HepG2 (cell line): ENCODE measurements around the gene ZNF500. TPM values are rescaled to one million over a fixed set of nuclear protein-coding genes. Genes with fewer than 3 reads are reported as not detected.
A peak's percentile ranks its signal among the peaks of the same experiment; 100 is the strongest.

Experiments
- ADNP ChIP-seq: sonication (generic); formaldehyde crosslinking; IDR thresholded peaks from 2 replicates; pipeline ENCODE4 v1.4.0; 2020; ENCODE audit warnings: missing genetic modification reagents
- CAMTA2 ChIP-seq: sonication (generic); formaldehyde crosslinking; IDR thresholded peaks from 2 replicates; pipeline ENCODE4 v1.4.0; 2020; ENCODE audit warnings: mild to moderate bottlenecking, missing genetic modification reagents, borderline replicate concordance
- DR1 ChIP-seq: sonication (generic); formaldehyde crosslinking; IDR thresholded peaks from 2 replicates; pipeline ENCODE4 v1.8.0; 2021; ENCODE audit warnings: mild to moderate bottlenecking, missing genetic modification reagents, inconsistent platforms
- HNRNPUL1 ChIP-seq: fragments of 200-400 bp; formaldehyde crosslinking; IDR thresholded peaks from 2 replicates; pipeline ENCODE4 v1.6.1; 2017; ENCODE audit warnings: low read depth, mild to moderate bottlenecking, low read length, moderate library complexity
- ISX ChIP-seq: sonication (generic); formaldehyde crosslinking; conservative IDR thresholded peaks from 2 replicates; pipeline ENCODE4 v1.5.0; 2020; ENCODE audit warnings: missing genetic modification reagents
- KDM6A ChIP-seq: IDR thresholded peaks from 2 replicates; pipeline ENCODE4 v1.6.1; 2016; ENCODE audit warnings: low read depth
- MAFF ChIP-seq: IDR thresholded peaks from 2 replicates; pipeline ENCODE4 v1.6.1; 2011; ENCODE audit warnings: low read depth, low read length, improper control_type of control experiment
- MTF1 ChIP-seq: sonication (generic); formaldehyde crosslinking; IDR thresholded peaks from 2 replicates; pipeline ENCODE4 v1.5.0; 2020; ENCODE audit warnings: missing genetic modification reagents
- RAD21 ChIP-seq: fragments of 450-650 bp; formaldehyde crosslinking; IDR thresholded peaks from 2 replicates; pipeline ENCODE4 v1.5.0; 2020; ENCODE audit warnings: mild to moderate bottlenecking
- SMAD3 ChIP-seq: sonication (generic); formaldehyde crosslinking; IDR thresholded peaks from 2 replicates; pipeline ENCODE4 v1.4.0; 2020; ENCODE audit warnings: missing genetic modification reagents
- ZBTB3 ChIP-seq: sonication (generic); formaldehyde crosslinking; IDR thresholded peaks from 2 replicates; pipeline ENCODE4 v1.4.0; 2020; ENCODE audit warnings: low read depth, mild to moderate bottlenecking, moderate library complexity, missing genetic modification reagents, borderline replicate concordance
- ZIK1 ChIP-seq: sonication (generic); formaldehyde crosslinking; IDR thresholded peaks from 2 replicates; pipeline ENCODE4 v1.5.0; 2020; ENCODE audit warnings: mild to moderate bottlenecking, low read depth, missing genetic modification reagents, borderline replicate concordance
- ZNF282 ChIP-seq: fragments of 450-650 bp; IDR thresholded peaks from 2 replicates; pipeline ENCODE4 v1.6.1; 2018; ENCODE audit not compliant: partially characterized antibody
- ZNF33A ChIP-seq: sonication (generic); formaldehyde crosslinking; IDR thresholded peaks from 2 replicates; pipeline ENCODE4 v1.5.1; 2020; ENCODE audit warnings: missing genetic modification reagents, mild to moderate bottlenecking, moderate library complexity, borderline replicate concordance
- ZNF569 ChIP-seq: sonication (generic); formaldehyde crosslinking; IDR thresholded peaks from 2 replicates; pipeline ENCODE4 v1.5.0; 2020; ENCODE audit warnings: mild to moderate bottlenecking, missing genetic modification reagents, moderate library complexity, borderline replicate concordance
- ZNF577 ChIP-seq: sonication (generic); formaldehyde crosslinking; IDR thresholded peaks from 2 replicates; pipeline ENCODE4 v1.4.0; 2020; ENCODE audit warnings: mild to moderate bottlenecking, low read depth, missing genetic modification reagents, borderline replicate concordance
- ZNF766 ChIP-seq: sonication (generic); formaldehyde crosslinking; IDR thresholded peaks from 2 replicates; pipeline ENCODE4 v1.5.0; 2020; ENCODE audit warnings: missing genetic modification reagents, borderline replicate concordance
- polyA plus RNA-seq, 8 experiments: library from polyadenylated mRNA; depleted of rRNA in 3 of 8; stranded (reverse) in 7 of 8; unstranded in 1 of 8; fragments of >200 nt; fragmentation: Illumina TruSeq in 4 of 8; extraction: Trizol in 4 of 8; gene quantifications; 2 replicates each; pipeline versions ENCODE4 v1.2.1 to v1.2.3, GENCODE V29; 2011 to 2016; ENCODE audit warnings: low read depth in 4 of 8, missing spikeins in 1 of 8, mixed read lengths in 1 of 8; ENCODE audit not compliant: insufficient read depth in 1 of 8
- total RNA-seq, 5 experiments: library from RNA; depleted of rRNA; stranded (reverse); fragments of >200 nt; fragmentation: Illumina TruSeq; extraction: Trizol; gene quantifications; 2 replicates each; pipeline ENCODE4 v1.2.3, GENCODE V29; 2016; ENCODE audit warnings: low read depth in 1 of 5
- TF ChIP-seq, protein P1 (sequence below): IDR thresholded peaks from 2 replicates; pipeline ENCODE4 v1.6.1; 2012; ENCODE audit warnings: low read length, improper control_type of control experiment
- TF ChIP-seq, protein P2 (sequence below): sonication (generic); formaldehyde crosslinking; IDR thresholded peaks from 2 replicates; pipeline ENCODE4 v1.4.0; 2020; ENCODE audit warnings: mild to moderate bottlenecking, missing genetic modification reagents
- TF ChIP-seq, protein P3 (sequence below): sonication (generic); formaldehyde crosslinking; IDR thresholded peaks from 2 replicates; pipeline ENCODE4 v1.5.0; 2020; ENCODE audit warnings: mild to moderate bottlenecking, missing genetic modification reagents
- TF ChIP-seq, protein P4 (sequence below): sonication (generic); formaldehyde crosslinking; IDR thresholded peaks from 2 replicates; pipeline ENCODE4 v1.5.0; 2020; ENCODE audit warnings: mild to moderate bottlenecking, missing genetic modification reagents

Gene ZNF500
- total and polyA plus RNA-seq, 2 of the 13 experiments (the other 11 are each of a cell fraction or from before 2014, with no cell fraction given): 6.1 to 12.2 TPM

DNA sequence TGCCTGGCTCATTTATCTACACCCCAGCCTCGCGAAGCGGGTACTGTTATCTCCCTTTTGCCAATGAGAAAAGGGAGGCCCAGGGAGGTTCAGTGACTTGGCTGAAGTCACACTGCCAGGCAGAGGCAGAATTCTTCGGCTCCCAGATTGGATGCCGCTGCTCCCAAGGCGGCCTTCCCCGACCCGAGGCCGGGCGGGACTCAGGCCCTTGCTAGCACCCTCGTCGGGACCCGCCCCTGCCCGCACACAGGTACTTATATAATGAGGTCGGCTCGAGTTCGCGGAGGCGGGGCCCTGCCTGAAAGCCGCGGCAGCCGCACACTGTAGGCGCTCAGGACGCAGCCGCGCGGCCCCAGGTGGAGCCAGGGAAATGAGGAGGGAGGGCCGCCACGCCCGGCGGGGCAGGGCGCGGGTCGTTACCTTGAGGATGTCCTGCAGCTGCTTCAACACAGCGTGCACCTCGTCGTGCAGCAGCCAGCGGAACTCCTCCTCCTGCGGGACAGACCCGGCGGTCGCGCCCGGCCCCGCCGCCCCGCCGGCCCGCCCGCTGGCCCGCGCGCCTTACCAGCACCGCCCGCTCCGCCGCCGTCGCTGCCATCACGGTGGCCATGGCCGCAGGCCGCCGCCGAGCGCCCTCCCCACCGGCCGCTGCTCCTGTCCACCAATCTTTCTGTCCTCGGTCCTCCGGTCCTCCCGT, 35.1 kb upstream of the ZNF500 start, which contains the start of gene ROGDI (continued):
- TF ChIP-seq CAMTA2 (CRISPR knock-in tag) (no peak), DR1 (CRISPR knock-in tag) (no peak), SMAD3 (CRISPR knock-in tag) (no peak), ZIK1 (CRISPR knock-in tag) (no peak), ADNP (CRISPR knock-in tag) (no peak), ZNF577 (no peak), RAD21 (CRISPR knock-in tag) (no peak), ZNF282 (no peak), ZNF766 (CRISPR knock-in tag) (no peak), KDM6A (CRISPR knock-in tag) (no peak), ZBTB3 (no peak), ZNF569 (CRISPR knock-in tag) (no peak), MTF1 (no peak), ISX (CRISPR knock-in tag) (no peak), HNRNPUL1 (no peak), ZNF33A (CRISPR knock-in tag) (no peak), MAFF (no peak)
- TF ChIP-seq, protein P1, sequence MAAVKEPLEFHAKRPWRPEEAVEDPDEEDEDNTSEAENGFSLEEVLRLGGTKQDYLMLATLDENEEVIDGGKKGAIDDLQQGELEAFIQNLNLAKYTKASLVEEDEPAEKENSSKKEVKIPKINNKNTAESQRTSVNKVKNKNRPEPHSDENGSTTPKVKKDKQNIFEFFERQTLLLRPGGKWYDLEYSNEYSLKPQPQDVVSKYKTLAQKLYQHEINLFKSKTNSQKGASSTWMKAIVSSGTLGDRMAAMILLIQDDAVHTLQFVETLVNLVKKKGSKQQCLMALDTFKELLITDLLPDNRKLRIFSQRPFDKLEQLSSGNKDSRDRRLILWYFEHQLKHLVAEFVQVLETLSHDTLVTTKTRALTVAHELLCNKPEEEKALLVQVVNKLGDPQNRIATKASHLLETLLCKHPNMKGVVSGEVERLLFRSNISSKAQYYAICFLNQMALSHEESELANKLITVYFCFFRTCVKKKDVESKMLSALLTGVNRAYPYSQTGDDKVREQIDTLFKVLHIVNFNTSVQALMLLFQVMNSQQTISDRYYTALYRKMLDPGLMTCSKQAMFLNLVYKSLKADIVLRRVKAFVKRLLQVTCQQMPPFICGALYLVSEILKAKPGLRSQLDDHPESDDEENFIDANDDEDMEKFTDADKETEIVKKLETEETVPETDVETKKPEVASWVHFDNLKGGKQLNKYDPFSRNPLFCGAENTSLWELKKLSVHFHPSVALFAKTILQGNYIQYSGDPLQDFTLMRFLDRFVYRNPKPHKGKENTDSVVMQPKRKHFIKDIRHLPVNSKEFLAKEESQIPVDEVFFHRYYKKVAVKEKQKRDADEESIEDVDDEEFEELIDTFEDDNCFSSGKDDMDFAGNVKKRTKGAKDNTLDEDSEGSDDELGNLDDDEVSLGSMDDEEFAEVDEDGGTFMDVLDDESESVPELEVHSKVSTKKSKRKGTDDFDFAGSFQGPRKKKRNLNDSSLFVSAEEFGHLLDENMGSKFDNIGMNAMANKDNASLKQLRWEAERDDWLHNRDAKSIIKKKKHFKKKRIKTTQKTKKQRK: no peak
- TF ChIP-seq, protein P2, sequence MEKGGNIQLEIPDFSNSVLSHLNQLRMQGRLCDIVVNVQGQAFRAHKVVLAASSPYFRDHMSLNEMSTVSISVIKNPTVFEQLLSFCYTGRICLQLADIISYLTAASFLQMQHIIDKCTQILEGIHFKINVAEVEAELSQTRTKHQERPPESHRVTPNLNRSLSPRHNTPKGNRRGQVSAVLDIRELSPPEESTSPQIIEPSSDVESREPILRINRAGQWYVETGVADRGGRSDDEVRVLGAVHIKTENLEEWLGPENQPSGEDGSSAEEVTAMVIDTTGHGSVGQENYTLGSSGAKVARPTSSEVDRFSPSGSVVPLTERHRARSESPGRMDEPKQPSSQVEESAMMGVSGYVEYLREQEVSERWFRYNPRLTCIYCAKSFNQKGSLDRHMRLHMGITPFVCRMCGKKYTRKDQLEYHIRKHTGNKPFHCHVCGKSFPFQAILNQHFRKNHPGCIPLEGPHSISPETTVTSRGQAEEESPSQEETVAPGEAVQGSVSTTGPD (CRISPR knock-in tag): no peak
- TF ChIP-seq, protein P3, sequence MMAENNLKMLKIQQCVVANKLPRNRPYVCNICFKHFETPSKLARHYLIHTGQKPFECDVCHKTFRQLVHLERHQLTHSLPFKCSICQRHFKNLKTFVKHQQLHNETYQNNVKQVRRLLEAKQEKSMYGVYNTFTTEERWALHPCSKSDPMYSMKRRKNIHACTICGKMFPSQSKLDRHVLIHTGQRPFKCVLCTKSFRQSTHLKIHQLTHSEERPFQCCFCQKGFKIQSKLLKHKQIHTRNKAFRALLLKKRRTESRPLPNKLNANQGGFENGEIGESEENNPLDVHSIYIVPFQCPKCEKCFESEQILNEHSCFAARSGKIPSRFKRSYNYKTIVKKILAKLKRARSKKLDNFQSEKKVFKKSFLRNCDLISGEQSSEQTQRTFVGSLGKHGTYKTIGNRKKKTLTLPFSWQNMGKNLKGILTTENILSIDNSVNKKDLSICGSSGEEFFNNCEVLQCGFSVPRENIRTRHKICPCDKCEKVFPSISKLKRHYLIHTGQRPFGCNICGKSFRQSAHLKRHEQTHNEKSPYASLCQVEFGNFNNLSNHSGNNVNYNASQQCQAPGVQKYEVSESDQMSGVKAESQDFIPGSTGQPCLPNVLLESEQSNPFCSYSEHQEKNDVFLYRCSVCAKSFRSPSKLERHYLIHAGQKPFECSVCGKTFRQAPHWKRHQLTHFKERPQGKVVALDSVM (CRISPR knock-in tag): peak; percentile 58
- TF ChIP-seq, protein P4, sequence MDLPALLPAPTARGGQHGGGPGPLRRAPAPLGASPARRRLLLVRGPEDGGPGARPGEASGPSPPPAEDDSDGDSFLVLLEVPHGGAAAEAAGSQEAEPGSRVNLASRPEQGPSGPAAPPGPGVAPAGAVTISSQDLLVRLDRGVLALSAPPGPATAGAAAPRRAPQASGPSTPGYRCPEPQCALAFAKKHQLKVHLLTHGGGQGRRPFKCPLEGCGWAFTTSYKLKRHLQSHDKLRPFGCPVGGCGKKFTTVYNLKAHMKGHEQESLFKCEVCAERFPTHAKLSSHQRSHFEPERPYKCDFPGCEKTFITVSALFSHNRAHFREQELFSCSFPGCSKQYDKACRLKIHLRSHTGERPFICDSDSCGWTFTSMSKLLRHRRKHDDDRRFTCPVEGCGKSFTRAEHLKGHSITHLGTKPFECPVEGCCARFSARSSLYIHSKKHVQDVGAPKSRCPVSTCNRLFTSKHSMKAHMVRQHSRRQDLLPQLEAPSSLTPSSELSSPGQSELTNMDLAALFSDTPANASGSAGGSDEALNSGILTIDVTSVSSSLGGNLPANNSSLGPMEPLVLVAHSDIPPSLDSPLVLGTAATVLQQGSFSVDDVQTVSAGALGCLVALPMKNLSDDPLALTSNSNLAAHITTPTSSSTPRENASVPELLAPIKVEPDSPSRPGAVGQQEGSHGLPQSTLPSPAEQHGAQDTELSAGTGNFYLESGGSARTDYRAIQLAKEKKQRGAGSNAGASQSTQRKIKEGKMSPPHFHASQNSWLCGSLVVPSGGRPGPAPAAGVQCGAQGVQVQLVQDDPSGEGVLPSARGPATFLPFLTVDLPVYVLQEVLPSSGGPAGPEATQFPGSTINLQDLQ (CRISPR knock-in tag): no peak
